Gastrocnemius medialis (tissue), 4 donors: ENCODE data around the gene CHCHD6.

Experiments used
- POLR2A ChIP-seq, 2 donors: fragments of 450-650 bp; IDR thresholded peaks; one replicate each; pipeline ENCODE4 v1.6.1; 2017; ENCODE audit warnings: antibody characterized with exemption in 2 of 2, mild to moderate bottlenecking in 2 of 2, moderate library complexity in 2 of 2
- TF ChIP-seq, protein P1 (sequence below), 5 experiments: fragments of 450-650 bp in 3 of 5; fragments of 200-600 bp in 2 of 5; sonication (generic) in 2 of 5; IDR thresholded peaks in 4 of 5; conservative IDR thresholded peaks in 1 of 5; 1 replicate in 4 of 5; 2 replicates in 1 of 5; pipeline ENCODE4 v1.5.1; 2016 to 2019; ENCODE audit warnings: antibody characterized with exemption in 5 of 5, mild to moderate bottlenecking in 3 of 5, moderate library complexity in 3 of 5

DNA sequence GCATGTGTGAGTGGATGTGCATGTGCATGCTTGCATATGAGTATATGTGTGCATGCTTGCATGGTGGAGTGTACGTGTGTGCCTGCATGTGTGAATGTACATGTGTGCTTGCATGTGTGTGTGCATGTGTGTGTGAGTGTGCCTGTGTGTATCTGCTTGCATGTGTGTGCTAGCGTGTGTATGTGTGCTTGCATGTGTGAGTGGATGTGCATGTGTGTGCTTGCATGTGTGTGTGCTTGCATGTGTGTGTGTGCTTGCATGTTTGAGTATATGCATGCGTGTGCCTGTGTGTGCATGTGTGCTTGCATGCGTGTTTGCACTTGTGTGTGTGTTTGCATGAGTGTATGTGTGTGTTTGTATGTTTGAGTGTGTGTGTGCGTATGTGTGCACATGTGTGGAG, 274.3 kb downstream of the CHCHD6 start:
- no peak for TF ChIP-seq POLR2A (IDR thresholded peaks at IDR 0.05)
- TF ChIP-seq, protein P1, sequence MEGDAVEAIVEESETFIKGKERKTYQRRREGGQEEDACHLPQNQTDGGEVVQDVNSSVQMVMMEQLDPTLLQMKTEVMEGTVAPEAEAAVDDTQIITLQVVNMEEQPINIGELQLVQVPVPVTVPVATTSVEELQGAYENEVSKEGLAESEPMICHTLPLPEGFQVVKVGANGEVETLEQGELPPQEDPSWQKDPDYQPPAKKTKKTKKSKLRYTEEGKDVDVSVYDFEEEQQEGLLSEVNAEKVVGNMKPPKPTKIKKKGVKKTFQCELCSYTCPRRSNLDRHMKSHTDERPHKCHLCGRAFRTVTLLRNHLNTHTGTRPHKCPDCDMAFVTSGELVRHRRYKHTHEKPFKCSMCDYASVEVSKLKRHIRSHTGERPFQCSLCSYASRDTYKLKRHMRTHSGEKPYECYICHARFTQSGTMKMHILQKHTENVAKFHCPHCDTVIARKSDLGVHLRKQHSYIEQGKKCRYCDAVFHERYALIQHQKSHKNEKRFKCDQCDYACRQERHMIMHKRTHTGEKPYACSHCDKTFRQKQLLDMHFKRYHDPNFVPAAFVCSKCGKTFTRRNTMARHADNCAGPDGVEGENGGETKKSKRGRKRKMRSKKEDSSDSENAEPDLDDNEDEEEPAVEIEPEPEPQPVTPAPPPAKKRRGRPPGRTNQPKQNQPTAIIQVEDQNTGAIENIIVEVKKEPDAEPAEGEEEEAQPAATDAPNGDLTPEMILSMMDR (IDR thresholded peaks at IDR 0.05 in 4 of 5, conservative IDR thresholded peaks at IDR 0.05 in 1 of 5): no peak
